GM12892 (cell line): ENCODE data around the gene KDM1A.

Experiments used
- DNase-seq: peaks from one replicate; pipeline ENCODE4 v3.0.0; 2011; ENCODE audit not compliant: insufficient read length
- FAIRE-seq: peaks from 2 replicates; lab custom pipeline; 2011; peaks lifted over from hg19 to GRCh38; lab: Jason Lieb, UNC
- POLR2A ChIP-seq: IDR thresholded peaks from 2 replicates; pipeline ENCODE4 v1.6.1; 2011; ENCODE audit warnings: low read depth, low read length, control low read depth
- POLR2AphosphoS5 ChIP-seq: IDR thresholded peaks from 2 replicates; pipeline ENCODE4 v1.6.1; 2011; ENCODE audit warnings: low read depth, low read length, control low read depth
- TAF1 ChIP-seq: IDR thresholded peaks from 2 replicates; pipeline ENCODE4 v1.6.1; 2011; ENCODE audit warnings: low read depth, mild to moderate bottlenecking, control low read depth, low read length, borderline replicate concordance

The KDM1A gene

DNA sequence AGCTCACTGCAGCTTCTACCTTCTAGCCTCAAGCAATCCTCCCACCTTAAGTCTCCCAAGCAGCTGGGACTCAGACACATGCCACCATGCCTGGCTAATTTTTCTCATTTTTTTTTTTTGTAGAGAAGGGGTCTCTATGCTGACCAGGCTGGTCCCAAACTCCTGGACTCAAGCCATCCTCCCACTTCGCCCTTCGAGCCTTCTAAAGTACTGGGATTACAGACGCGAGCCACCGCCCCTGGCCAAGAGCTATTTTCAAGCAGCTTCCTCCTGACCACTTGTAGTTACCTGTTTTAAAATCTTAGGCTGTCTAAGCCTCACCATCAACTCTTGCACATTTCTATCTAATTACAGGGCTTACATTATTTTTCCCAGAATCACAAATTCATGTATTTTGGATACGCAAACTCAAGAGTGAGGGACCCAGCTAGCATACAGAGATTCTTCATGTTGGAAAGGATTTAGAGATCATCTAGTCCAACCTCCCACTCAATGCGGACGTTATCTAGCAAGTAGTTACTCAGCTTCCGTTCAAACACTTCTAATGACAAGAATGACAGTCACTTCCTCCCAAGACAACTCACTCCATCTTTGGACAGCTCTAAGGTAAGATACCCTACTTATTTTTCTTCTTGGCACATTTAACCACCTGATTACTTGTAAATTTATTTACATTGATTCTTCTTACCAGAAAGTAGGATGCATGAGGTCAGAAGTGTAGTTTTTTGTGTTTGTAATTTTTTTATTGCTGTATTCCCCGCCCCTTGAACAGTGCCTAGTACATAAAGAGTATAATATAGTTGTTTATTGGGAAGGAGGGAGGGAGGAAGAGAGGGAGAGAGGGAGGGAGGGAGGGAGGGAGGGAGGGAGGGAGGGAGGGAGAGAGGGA is 84.0 kb downstream of the KDM1A start:
- TF ChIP-seq POLR2A, result no peak
- no peak for TF ChIP-seq TAF1
- TF ChIP-seq POLR2AphosphoS5, result no peak
- no peak for DNase-seq
- FAIRE-seq, result peak; percentile 48

DNA sequence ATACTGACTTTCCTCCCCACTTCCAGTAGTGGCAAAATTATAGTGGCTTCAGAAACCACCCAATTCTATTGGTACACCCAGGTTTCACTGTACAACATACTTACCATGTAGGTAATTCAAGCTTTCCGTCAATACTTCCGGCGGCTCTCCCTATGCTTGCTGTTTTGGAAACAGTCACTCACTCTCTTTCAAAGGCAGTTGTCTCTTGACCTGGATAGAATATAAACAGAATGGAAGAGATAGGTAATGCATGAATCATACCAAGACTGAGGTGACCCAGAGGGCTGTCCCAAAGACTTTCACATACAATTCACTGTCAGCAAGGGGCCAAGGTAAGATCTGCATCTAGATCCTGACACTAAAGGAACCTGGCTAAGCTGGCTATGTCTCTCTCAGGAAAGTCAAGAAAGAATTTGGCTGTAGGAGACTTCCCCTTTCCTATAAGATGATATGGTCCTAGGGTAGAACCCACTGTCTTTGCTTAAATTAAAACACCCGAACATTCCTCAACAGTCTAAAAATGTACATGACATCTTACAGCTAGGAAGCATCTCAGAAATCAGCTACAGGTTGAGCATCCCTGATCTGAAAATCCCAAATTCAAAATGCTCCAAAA is 89.8 kb downstream of the KDM1A start:
- FAIRE-seq (no peak), DNase-seq (no peak)
- TF ChIP-seq POLR2A (no peak), TAF1 (no peak), POLR2AphosphoS5 (no peak)

DNA sequence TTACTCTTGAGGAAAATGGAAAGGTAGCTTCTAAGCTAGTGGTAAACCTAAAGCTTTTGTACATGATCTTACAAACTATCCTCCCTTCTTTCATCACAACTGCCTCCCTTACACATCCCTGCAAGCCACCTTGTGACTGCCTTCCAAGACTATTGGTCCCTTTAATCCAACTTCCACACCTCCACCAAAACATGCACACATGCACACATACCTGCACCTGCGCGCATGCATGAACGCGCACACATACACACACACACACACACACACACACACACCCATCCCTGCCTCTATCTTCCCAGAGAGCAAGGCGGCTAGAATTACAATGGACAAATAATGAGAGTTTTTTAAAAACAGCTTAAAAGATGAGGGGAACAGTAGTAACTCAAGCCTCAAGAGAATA is 91.1 kb downstream of the KDM1A start:
- no peak for DNase-seq
- TF ChIP-seq POLR2A (no peak), TAF1 (no peak), POLR2AphosphoS5 (no peak)
- FAIRE-seq, result no peak

DNA sequence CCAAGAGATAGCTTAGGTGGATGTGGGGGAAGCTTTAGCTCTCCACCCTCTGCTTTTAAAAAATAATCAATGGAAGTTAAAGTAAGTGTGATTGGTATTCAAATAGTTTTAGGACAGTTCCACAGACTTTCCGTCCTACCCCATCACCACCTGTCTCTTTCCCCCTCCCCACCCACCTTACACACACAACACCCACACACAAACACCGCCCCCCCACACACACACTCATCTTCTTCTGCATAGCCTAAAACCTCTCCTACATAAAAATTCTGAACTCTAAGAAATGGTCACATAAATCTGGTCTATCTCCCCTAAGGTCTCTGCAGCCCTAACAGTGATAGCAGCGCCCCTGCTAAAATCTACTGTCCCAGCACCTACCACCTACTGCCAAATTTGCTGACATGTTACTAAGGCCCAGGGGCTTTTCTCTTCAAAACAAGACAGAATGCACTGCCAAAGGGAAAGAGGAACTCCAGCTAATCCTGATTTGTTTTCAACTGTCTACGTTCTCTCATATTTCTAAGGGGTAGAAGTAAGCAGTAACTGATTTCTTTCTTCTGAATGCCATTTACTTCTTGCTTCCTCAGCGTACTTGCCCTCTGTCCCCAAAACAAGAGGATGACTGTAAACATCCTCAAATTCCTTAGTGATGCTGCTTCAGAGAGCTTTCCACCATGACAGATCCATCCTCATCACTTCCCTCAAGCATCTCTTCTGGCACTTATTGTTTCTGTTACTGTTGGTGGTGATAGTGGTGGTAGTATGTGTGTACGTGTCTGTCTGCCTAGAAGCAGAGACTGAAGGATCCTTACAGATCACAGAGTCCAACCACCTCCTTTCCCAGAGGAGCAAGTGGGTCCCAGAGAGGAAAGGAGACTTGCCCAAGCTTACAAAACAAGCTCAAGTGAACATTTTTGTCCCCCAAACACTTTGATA is 92.6 kb downstream of the KDM1A start:
- FAIRE-seq, result no peak
- DNase-seq, result no peak
- no peak for TF ChIP-seq POLR2AphosphoS5

DNA sequence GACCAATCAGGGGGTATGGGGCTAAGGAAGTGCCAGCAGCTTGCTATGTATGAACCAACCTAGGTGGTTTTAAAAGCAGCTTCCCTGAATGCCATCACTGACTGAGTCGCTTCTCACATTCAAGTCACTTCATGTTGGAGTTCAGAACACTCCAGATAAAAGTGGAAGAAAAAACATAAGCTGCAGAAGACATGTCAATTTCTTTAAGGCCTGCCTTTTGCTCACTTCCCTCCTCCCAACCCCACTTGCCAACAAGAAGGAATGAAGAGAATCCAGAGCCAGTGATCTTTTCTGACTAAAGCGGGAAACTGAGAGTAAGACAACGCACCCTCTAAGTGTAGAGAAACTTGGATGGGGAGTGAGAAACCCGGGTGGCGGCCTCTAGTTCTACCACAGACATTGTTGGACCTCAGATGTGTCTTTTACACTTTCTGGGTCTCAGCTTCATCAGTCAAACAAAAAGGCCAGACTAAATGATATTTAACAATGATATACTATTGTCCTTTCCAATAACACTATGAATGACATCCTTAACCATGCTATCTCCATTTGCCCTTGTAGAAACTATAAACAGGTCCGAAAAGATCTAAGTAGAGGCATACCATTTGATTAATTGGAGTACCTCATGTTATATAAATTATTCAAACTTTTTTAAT is 95.3 kb downstream of the KDM1A start:
- TF ChIP-seq POLR2AphosphoS5 (no peak), POLR2A (no peak), TAF1 (no peak)
- FAIRE-seq, result no peak
- no peak for DNase-seq

DNA sequence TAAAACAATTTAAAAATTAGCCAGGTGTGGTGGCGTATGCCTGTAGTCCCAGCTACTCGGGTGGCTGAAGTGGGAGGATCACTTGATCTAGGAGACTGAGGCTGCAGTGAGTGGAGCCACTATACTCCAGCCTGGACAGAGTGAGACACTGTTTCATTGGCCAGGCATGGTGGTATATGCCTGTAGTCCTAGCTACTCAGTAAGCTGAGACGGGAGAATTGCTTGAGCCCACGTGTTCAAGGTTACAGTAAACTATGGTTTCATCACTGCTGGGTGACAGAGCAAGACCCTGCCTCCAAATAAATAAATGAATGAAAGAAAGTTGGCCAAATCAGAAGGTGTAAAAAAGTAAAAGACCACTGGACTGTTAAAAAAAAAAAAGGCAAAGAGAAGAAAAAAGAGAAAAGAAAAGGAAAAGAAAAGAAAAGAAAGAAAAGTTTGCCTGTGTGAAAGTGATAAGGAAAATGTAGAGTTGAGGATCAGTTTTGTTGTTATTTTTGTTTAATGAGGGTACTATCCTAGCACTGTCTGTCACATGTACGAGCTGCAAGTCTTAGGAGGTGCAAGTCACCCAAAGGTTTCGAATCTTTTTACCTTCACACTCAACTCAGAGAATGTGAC is 97.1 kb downstream of the KDM1A start:
- TF ChIP-seq TAF1 (no peak), POLR2A (no peak), POLR2AphosphoS5 (no peak)
- FAIRE-seq (no peak), DNase-seq (no peak)

DNA sequence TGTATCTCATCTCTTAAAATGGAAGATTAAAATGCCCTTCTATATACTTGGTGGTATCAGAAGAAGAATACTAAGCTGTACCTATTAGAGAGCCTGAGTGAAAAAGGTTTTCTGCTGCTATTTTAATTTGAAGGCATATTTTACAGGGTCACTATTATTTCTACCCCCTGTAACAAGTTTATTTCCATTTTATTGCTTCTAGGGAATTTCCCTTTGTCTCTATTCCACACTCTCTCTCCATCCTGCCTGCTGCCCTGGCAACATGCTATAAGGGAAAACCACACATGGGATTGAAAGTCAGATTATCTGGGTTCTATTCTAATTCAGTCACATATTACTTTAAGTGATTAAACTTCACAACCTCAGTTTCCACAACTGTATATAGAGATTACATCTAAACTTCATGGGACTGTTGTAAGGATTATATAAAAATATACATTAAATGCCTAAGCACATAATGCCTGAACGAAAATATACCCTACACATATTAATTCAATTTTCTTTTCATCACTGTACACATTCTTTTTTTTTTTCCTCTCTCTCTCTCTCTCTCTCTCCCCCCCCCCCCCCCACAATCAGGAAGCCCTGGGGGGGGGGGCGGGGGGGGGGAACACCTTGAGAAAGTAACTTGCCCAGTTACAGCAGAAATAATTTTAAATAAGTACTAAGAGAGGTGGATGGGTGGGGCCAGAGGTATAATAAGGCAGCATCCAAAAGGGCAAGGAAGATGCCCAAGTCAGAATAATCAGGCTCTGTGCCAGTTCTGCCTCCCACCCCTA is 97.8 kb downstream of the KDM1A start:
- DNase-seq, result no peak
- FAIRE-seq, result no peak
- TF ChIP-seq POLR2A (no peak), POLR2AphosphoS5 (no peak)

- no peak for FAIRE-seq
Measured at GRCh38 chr1:23118407-23118806, 99.1 kb downstream of the KDM1A start.

GRCh38 chr1:23118957-23119792 is 99.9 kb downstream of the KDM1A start:
- FAIRE-seq (no peak), DNase-seq (no peak)
- TF ChIP-seq POLR2A (no peak), POLR2AphosphoS5 (no peak), TAF1 (no peak)

More at GRCh38 chr1:23118407-23118806, 99.1 kb downstream of the KDM1A start:
- DNase-seq, result no peak
- TF ChIP-seq TAF1 (no peak), POLR2AphosphoS5 (no peak), POLR2A (no peak)

- DNase-seq (no peak), FAIRE-seq (no peak)
- no peak for TF ChIP-seq TAF1
- TF ChIP-seq POLR2AphosphoS5, result no peak
- no peak for TF ChIP-seq POLR2A
Measured at GRCh38 chr1:23120383-23120782, 101.1 kb downstream of the KDM1A start.
